Measurements from ENCODE around the gene PHRF1.

GRCh38 chr11:623999-624704 lies 47.9 kb downstream of the PHRF1 start:
- TF ChIP-seq, protein P1, sequence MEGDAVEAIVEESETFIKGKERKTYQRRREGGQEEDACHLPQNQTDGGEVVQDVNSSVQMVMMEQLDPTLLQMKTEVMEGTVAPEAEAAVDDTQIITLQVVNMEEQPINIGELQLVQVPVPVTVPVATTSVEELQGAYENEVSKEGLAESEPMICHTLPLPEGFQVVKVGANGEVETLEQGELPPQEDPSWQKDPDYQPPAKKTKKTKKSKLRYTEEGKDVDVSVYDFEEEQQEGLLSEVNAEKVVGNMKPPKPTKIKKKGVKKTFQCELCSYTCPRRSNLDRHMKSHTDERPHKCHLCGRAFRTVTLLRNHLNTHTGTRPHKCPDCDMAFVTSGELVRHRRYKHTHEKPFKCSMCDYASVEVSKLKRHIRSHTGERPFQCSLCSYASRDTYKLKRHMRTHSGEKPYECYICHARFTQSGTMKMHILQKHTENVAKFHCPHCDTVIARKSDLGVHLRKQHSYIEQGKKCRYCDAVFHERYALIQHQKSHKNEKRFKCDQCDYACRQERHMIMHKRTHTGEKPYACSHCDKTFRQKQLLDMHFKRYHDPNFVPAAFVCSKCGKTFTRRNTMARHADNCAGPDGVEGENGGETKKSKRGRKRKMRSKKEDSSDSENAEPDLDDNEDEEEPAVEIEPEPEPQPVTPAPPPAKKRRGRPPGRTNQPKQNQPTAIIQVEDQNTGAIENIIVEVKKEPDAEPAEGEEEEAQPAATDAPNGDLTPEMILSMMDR (IDR thresholded peaks at IDR 0.05) = no peak
- TF ChIP-seq POLR2A (IDR thresholded peaks at IDR 0.05) = no peak
